Prostate gland (tissue), 2 donors: ENCODE results near the gene MAP3K6.

Experiments
- CTCF ChIP-seq, 4 experiments: fragments of 200-600 bp in 2 of 4; fragments of 450-650 bp in 2 of 4; sonication (generic) in 2 of 4; IDR thresholded peaks; 1 replicate in 3 of 4; 2 replicates in 1 of 4; pipeline ENCODE4 v1.5.1; 2016 to 2019; ENCODE audit warnings: antibody characterized with exemption in 4 of 4, mild to moderate bottlenecking in 2 of 4, moderate library complexity in 2 of 4
- POLR2A ChIP-seq: fragments of 450-650 bp; IDR thresholded peaks from one replicate; pipeline ENCODE4 v1.6.1; 2016; ENCODE audit warnings: antibody characterized with exemption, mild to moderate bottlenecking

GRCh38 chr1:27353166-27353565 is 13.6 kb downstream of the MAP3K6 start:
- TF ChIP-seq POLR2A = no peak
- TF ChIP-seq CTCF (IDR thresholded peaks at IDR 0.05) = no peak
